ENCODE measurements around the gene CCDC71L.

The CCDC71L gene

GRCh38 chr7:106629516-106629915 is 31.4 kb downstream of the CCDC71L start:
- no peaks in the 10 kb centered on the region for H3K9me3 ChIP-seq (ENCODE audit: severe bottlenecking)
- peaks cover 29% of the 10 kb centered on the region for H3K27me3 ChIP-seq (ENCODE audit: insufficient read depth, low read depth, severe bottlenecking)
- H3K36me3 ChIP-seq, result no peaks in the 10 kb centered on the region
- no peak for DNase-seq
- TF ChIP-seq, protein P1, sequence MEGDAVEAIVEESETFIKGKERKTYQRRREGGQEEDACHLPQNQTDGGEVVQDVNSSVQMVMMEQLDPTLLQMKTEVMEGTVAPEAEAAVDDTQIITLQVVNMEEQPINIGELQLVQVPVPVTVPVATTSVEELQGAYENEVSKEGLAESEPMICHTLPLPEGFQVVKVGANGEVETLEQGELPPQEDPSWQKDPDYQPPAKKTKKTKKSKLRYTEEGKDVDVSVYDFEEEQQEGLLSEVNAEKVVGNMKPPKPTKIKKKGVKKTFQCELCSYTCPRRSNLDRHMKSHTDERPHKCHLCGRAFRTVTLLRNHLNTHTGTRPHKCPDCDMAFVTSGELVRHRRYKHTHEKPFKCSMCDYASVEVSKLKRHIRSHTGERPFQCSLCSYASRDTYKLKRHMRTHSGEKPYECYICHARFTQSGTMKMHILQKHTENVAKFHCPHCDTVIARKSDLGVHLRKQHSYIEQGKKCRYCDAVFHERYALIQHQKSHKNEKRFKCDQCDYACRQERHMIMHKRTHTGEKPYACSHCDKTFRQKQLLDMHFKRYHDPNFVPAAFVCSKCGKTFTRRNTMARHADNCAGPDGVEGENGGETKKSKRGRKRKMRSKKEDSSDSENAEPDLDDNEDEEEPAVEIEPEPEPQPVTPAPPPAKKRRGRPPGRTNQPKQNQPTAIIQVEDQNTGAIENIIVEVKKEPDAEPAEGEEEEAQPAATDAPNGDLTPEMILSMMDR (IDR thresholded peaks at IDR 0.05; ENCODE audit: low read depth, low read length), result no peak
- no peak overlapping the region for H3K4me3 ChIP-seq (ENCODE audit: low read depth, low read length)
- no peak overlapping the region for H3K27ac ChIP-seq

- H3K27me3 ChIP-seq (ENCODE audit: insufficient read depth, low read depth, severe bottlenecking), result peaks cover 20% of the 10 kb centered on the region
- no peaks in the 10 kb centered on the region for H3K36me3 ChIP-seq
- no peak overlapping the region for H3K4me3 ChIP-seq (ENCODE audit: low read depth, low read length)
- TF ChIP-seq, protein P1 (IDR thresholded peaks at IDR 0.05; ENCODE audit: low read depth, low read length), result no peak
- DNase-seq, result no peak
- H3K27ac ChIP-seq, result no peak overlapping the region
- peaks cover 3% of the 10 kb centered on the region for H3K9me3 ChIP-seq (ENCODE audit: severe bottlenecking)
Observed at GRCh38 chr7:106626376-106627164, 34.4 kb downstream of the CCDC71L start.

DNA sequence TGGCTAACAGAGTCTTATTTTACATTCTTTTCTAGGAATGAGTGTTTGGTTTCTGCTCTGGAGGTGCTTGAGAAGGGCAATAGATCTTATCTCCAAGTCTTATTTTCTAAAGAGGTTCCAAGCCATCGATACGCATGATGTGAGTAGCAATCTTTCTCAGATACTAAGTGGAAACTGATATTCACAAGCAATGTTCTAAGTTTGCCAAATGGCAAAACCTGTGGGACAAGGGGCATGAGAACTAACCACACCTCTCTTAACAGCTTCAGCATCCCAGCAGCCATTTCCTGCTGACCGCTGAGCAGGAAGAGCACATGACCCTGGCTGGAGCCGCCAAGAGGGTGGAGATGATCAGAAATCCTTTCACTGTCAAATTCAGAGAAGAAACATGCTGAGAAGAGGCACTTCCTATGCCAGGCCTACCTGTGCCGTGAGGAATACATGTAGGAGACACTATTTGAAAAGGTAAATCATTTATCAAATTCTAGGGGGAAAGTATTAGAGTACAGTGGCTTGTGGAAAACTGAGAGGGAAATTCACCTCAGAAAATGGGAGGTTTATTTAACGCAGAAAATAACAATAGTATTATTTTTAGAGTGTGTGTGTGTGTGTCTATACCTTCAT is 35.2 kb downstream of the CCDC71L start:
- Histone ChIP-seq H3K36me3 (no peaks in the 10 kb centered on the region), H3K27ac (no peak overlapping the region), H3K4me3 (ENCODE audit: low read depth, low read length) (no peak overlapping the region), H3K9me3 (ENCODE audit: severe bottlenecking) (peaks cover 5% of the 10 kb centered on the region), H3K27me3 (ENCODE audit: insufficient read depth, low read depth, severe bottlenecking) (peaks cover 20% of the 10 kb centered on the region)
- no peak for DNase-seq
- TF ChIP-seq, protein P1 (IDR thresholded peaks at IDR 0.05; ENCODE audit: low read depth, low read length), result no peak

DNA sequence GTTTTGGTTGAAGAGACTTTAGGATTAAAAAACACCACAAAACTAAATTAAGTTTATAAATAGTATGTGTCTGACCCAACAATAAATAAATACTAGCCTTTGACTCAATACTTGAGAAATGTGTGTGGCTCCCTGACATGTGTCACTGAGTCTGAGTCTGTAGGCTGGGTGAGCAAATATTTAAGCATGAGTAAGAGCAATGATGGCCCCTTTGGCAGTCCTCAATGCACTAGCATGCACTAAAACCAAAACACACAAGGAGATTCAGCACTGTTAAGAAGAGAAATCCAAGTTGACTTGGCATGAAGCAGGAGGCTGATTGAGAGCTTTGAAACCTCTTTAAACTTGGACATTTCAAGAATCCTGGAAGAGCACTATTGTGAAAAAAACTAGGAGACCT is 37.1 kb downstream of the CCDC71L start:
- Histone ChIP-seq H3K27me3 (ENCODE audit: insufficient read depth, low read depth, severe bottlenecking) (peaks cover 12% of the 10 kb centered on the region), H3K27ac (no peak overlapping the region), H3K36me3 (no peaks in the 10 kb centered on the region), H3K4me3 (ENCODE audit: low read depth, low read length) (no peak overlapping the region), H3K9me3 (ENCODE audit: severe bottlenecking) (peaks cover 5% of the 10 kb centered on the region)
- DNase-seq, result no peak
- TF ChIP-seq, protein P1 (IDR thresholded peaks at IDR 0.05; ENCODE audit: low read depth, low read length), result no peak

- Histone ChIP-seq H3K27me3 (ENCODE audit: insufficient read depth, low read depth, severe bottlenecking) (peaks cover 12% of the 10 kb centered on the region), H3K27ac (no peak overlapping the region), H3K36me3 (no peaks in the 10 kb centered on the region), H3K4me3 (ENCODE audit: low read depth, low read length) (no peak overlapping the region), H3K9me3 (ENCODE audit: severe bottlenecking) (peaks cover 5% of the 10 kb centered on the region)
- TF ChIP-seq, protein P1 (IDR thresholded peaks at IDR 0.05; ENCODE audit: low read depth, low read length), result no peak
- DNase-seq, result no peak
Observed at GRCh38 chr7:106623315-106623660, 37.7 kb downstream of the CCDC71L start.
